ENCODE measurements around the gene CDC20B. TPM values are rescaled to one million over a fixed set of nuclear protein-coding genes. Genes with fewer than 3 reads are reported as not detected.

Gene CDC20B
- total RNA-seq (2021; fragmentation: NEBNext Ultra II Directional; extraction: Animal tissue kit (Norgen Biotek cat#: 25700)) (not detected in 2 replicates), polyA plus RNA-seq (2011; rRNA removed) (0.06 and 0.08 TPM in 2 replicates), polyA minus RNA-seq (2011; rRNA and poly(A)+ RNA removed) (0.13 and 0.15 TPM in 2 replicates)
- 0.06 TPM for polyA plus RNA-seq (2011; cell fraction: cytosol; rRNA removed)
- 0.07 TPM for polyA plus RNA-seq (2011; cell fraction: nucleus; rRNA removed)
- 0.09 to 0.15 TPM in 2 of 4 replicates, not detected in the others for polyA plus RNA-seq (2012, experiment 1 of 2)
- polyA plus RNA-seq (2012, experiment 2 of 2), result not detected
- 0.04 TPM for polyA plus RNA-seq (2013, experiment 1 of 2)
- 0.04 TPM for polyA plus RNA-seq (2013, experiment 2 of 2)
- polyA minus RNA-seq (2011; cell fraction: cytosol; rRNA and poly(A)+ RNA removed), result not detected
- polyA minus RNA-seq (2011; cell fraction: nucleus; rRNA and poly(A)+ RNA removed), result not detected
- long read RNA-seq, experiment 1, result 0 reads
- long read RNA-seq, experiment 2, result 0 reads

DNA sequence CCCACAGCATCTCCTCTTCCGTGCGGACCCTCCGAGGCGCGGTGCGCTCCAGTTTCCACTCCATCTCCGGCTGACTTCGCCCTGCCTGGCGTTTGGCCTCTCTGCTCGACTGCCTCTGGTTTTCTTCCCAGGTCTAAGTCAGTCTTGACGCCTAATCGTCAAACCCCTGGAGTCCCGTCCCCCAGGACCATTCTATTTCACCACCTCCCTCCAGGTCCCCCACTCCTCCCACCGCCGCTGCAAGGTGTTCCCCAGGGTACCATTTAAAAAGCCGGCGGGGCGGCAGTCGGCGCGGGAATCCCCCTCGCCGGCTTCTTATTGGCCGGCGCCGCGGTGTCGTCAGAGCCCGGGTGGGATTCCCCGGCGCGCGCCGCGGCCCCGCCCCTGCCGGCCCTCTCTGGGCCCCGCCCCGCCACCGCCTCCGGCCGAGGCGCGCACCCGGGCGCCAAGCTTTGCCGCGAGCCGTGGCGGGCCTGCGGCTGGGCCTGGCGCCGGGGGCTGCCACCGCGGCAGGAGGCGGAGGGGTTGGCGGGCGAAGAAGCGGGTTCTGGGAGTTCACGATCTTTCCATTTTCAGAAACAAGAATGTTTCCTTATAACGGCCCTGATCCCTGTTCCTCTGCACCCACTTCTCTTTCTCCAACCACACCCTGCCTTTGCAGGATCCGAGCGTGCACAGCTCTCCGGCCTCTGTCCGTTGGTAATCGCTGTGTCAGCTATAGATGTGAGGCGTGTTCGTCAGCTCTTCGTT lies at the start of gene CDC20B:
Gene CDC20B (minus strand): TSS at position 241 of the 750 bp plus-strand sequence. CDS start 177 bp downstream, at position 64.
- CTCF ChIA-PET (ENCODE audit: partially characterized antibody), result interaction anchor here (0.7 to 9.0 kb wide), 7 partner anchors 11 to 94 kb away, joined by 3 to 143 read pairs (median 4); partner anchors contain the start of genes CCNO and MCIDAS
- POLR2A ChIA-PET (ENCODE audit: partially characterized antibody), result interaction anchor here (0.7 to 0.9 kb wide), 2 partner anchors 12 to 50 kb away, joined by 3 to 4 read pairs; no protein-coding TSS in a partner anchor
- H3K9ac ChIP-seq (replicated peaks in 1 of 4; ENCODE audit: extremely low read depth in 1 of 4, low read depth in 3 of 4, low read length in 3 of 4), result no peak within 1 kb of the TSS
- no peak for TF ChIP-seq KDM5A (IDR thresholded peaks at IDR 0.05; ENCODE audit: low read length)
- TF ChIP-seq PHF8 (conservative IDR thresholded peaks at IDR 0.05; ENCODE audit: low read depth, low read length), result no peak
- TF ChIP-seq RNF2 (IDR thresholded peaks at IDR 0.05; ENCODE audit: borderline replicate concordance, low read depth, low read length, missing control alignments, poor library complexity, severe bottlenecking), result no peak
- TF ChIP-seq ASH2L (IDR thresholded peaks at IDR 0.05; ENCODE audit: low read length), result peak; percentile 26
- no peak for TF ChIP-seq HDAC6 (IDR thresholded peaks at IDR 0.05; ENCODE audit: low read depth, low read length)
- no peak for TF ChIP-seq KDM1A (IDR thresholded peaks at IDR 0.05; ENCODE audit: borderline replicate concordance, low read length)
- TF ChIP-seq, protein P1, sequence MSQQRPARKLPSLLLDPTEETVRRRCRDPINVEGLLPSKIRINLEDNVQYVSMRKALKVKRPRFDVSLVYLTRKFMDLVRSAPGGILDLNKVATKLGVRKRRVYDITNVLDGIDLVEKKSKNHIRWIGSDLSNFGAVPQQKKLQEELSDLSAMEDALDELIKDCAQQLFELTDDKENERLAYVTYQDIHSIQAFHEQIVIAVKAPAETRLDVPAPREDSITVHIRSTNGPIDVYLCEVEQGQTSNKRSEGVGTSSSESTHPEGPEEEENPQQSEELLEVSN (IDR thresholded peaks at IDR 0.05), result peak; percentile 84
- TF ChIP-seq POU5F1 (IDR thresholded peaks at IDR 0.05; ENCODE audit: low read depth, low read length), result no peak

More for the DNA sequence above, at the start of gene CDC20B:
- H4K20me1 ChIP-seq (replicated peaks in 1 of 2; ENCODE audit: control insufficient read depth in 1 of 2, insufficient read depth in 2 of 2, low read length in 2 of 2), result peaks cover 5 to 9% of the 10 kb centered on the region in 2 experiments
- H3K4ac ChIP-seq (replicated peaks; ENCODE audit: insufficient read length, low read depth, low read length), result no peak within 1 kb of the TSS
- H2AFZ ChIP-seq (ENCODE audit: low read length), result 0 out of 2 replicates have a peak within 1 kb of the TSS, but pooled peaks have one; percentile 34
- no peaks in the 10 kb centered on the region for H3K79me2 ChIP-seq (ENCODE audit: control insufficient read depth in 1 of 2, insufficient read depth in 2 of 2, low read length in 2 of 2)
- no peaks in the 10 kb centered on the region for H3K79me1 ChIP-seq (ENCODE audit: low read depth, low read length)
- H3K4me1 ChIP-seq (replicated peaks in 1 of 4; ENCODE audit: control insufficient read depth in 3 of 4, insufficient read depth in 4 of 4, low read length in 3 of 4), result peaks cover 0 to 8% (median 5%) of the 10 kb centered on the region in 4 experiments; a peak in 4 of 7 replicates
- H2BK20ac ChIP-seq (ENCODE audit: low read length), result no peak within 1 kb of the TSS
- H2AK5ac ChIP-seq (ENCODE audit: low read depth, low read length), result no peak within 1 kb of the TSS
- H2BK5ac ChIP-seq (ENCODE audit: low read depth, low read length), result no peak within 1 kb of the TSS
- peaks cover 26 to 55% (median 44%) of the 10 kb centered on the region in 4 experiments for H3K27me3 ChIP-seq (replicated peaks in 1 of 4; ENCODE audit: control insufficient read depth in 3 of 4, extremely low read depth in 1 of 4, insufficient read depth in 3 of 4, low read length in 3 of 4)
- no peak within 1 kb of the TSS for H4K8ac ChIP-seq (ENCODE audit: extremely low read depth, insufficient read depth, low read length)
- peaks cover 11% of the 10 kb centered on the region for H3K23me2 ChIP-seq (ENCODE audit: low read depth, low read length)
- DNase-seq (ENCODE audit: low read depth in 1 of 2, low spot score in 2 of 2), result peak in 1 of 2 experiments; percentile 86
- H2BK15ac ChIP-seq (ENCODE audit: low read length), result no peak within 1 kb of the TSS
- WGBS, 2 experiments (ENCODE audit: extremely low coverage in 1 of 2, insufficient coverage in 1 of 2, insufficient read length in 1 of 2, insufficient replicate concordance in 2 of 2, low coverage in 1 of 2, low lambda C conversion rate in 2 of 2, missing lambda C conversion rate in 1 of 2), result 1% methylated on average over 44 of the region's 69 CpGs; no CpG with 5 or more reads in 1 of the 2 experiments
- H3K27ac ChIP-seq (ENCODE audit: low read depth, low read length), result no peak within 1 kb of the TSS
- H4K91ac ChIP-seq (replicated peaks; ENCODE audit: insufficient read length, low read length), result no peak within 1 kb of the TSS
- H2BK12ac ChIP-seq (ENCODE audit: low read depth, low read length), result no peak within 1 kb of the TSS
- H3K23ac ChIP-seq (ENCODE audit: insufficient read length), result no peak within 1 kb of the TSS
- H3K4me2 ChIP-seq (ENCODE audit: insufficient read depth in 1 of 2, low read depth in 2 of 2, low read length in 2 of 2), result peak within 1 kb of the TSS; percentile 88 to 94
- no peak for FAIRE-seq
- H3K56ac ChIP-seq (replicated peaks; ENCODE audit: insufficient read length, low read depth, low read length), result no peak within 1 kb of the TSS
- H3K18ac ChIP-seq (ENCODE audit: extremely low read depth, low read length), result no peak within 1 kb of the TSS
- no peak within 1 kb of the TSS for H3K14ac ChIP-seq (ENCODE audit: insufficient read length)
- peak within 1 kb of the TSS; percentile 47 to 58 (median 56) for H3K4me3 ChIP-seq (ENCODE audit: extremely low read depth in 1 of 4, insufficient read depth in 2 of 4, low read depth in 3 of 4, low read length in 4 of 4)
- H3K9me3 ChIP-seq (ENCODE audit: insufficient read depth in 2 of 2, low read depth in 1 of 2, low read length in 1 of 2), result no peaks in the 10 kb centered on the region
- no peak within 1 kb of the TSS for H4K5ac ChIP-seq (ENCODE audit: insufficient read length, low read depth, low read length)
- no peaks in the 10 kb centered on the region for H3K36me3 ChIP-seq (ENCODE audit: control insufficient read depth in 2 of 4, insufficient read depth in 4 of 4, low read length in 3 of 4)
- H2BK120ac ChIP-seq (replicated peaks; ENCODE audit: low read depth, low read length), result no peak within 1 kb of the TSS

Data from H1 (cell line).